Activated naive CD4-positive, alpha-beta T cell treated with anti-CD3 and anti-CD28 coated beads for 36 hours (primary cell): Measurements from ENCODE around the gene KCNN1. TPM values are rescaled to one million over a fixed set of nuclear protein-coding genes. Genes with fewer than 3 reads are reported as not detected.

ENCODE experiments used
- CTCF ChIA-PET: fragments of 350-600 bp; sonication (Branson Sonifier 250); formaldehyde crosslinking; loops from one replicate; lab custom pipeline; 2021; ENCODE audit warnings: antibody characterized with exemption; lab: Charles Lee
- DNase-seq: peaks from one replicate; pipeline ENCODE4 v3.0.0-alpha.2; 2020
- H3K27ac Mint-ChIP-seq: one replicate; pipeline ENCODE4 v1.8.0; 2021; ENCODE audit warnings: mild to moderate bottlenecking, mixed read lengths
- H3K27me3 Mint-ChIP-seq: one replicate; pipeline ENCODE4 v1.8.0; 2021; ENCODE audit warnings: low read depth, mixed read lengths
- H3K36me3 Mint-ChIP-seq: one replicate; pipeline ENCODE4 v1.8.0; 2021; ENCODE audit warnings: low read depth, mixed read lengths
- H3K4me1 Mint-ChIP-seq: one replicate; pipeline ENCODE4 v1.8.0; 2021; ENCODE audit warnings: low read depth, mixed read lengths
- H3K4me3 Mint-ChIP-seq: one replicate; pipeline ENCODE4 v1.8.0; 2021; ENCODE audit warnings: mild to moderate bottlenecking, moderate library complexity, mixed read lengths
- H3K9me3 Mint-ChIP-seq: one replicate; pipeline ENCODE4 v1.8.0; 2021; ENCODE audit warnings: mixed read lengths
- intact Hi-C: fragments of 100-400 bp; cut with micrococcal nuclease; formaldehyde crosslinking; loops from one replicate; pipeline ENCODE4 v1.15.1; 2023
- total RNA-seq, 2 experiments: library from RNA; stranded (reverse); gene quantifications; one replicate each; pipeline ENCODE4 v1.2.3, GENCODE V29; 2021

The KCNN1 gene
- total RNA-seq, 2 experiments from 2014 or later = 0.21 to 0.30 TPM

- Mint-ChIP-seq H3K27me3 (peaks cover 45% of the 10 kb centered on the region), H3K4me3 (peak overlapping the region; percentile 64), H3K36me3 (peaks cover 2% of the 10 kb centered on the region), H3K9me3 (no peaks in the 10 kb centered on the region), H3K4me1 (peaks cover 49% of the 10 kb centered on the region), H3K27ac (no peak overlapping the region)
- CTCF ChIA-PET = interaction anchor here (0.9 to 1.2 kb wide), 3 partner anchors 11 to 48 kb away, joined by 3 to 5 read pairs (median 5); no protein-coding TSS in a partner anchor
- peak; percentile 27 for DNase-seq
- intact Hi-C loops = loop anchor here (2.0 to 5.0 kb wide), 2 partner anchors 204 to 243 kb away; partner anchors contain the start of genes MPV17L2 and PIK3R2
These were observed 17.7 kb upstream of the KCNN1 start for GRCh38 chr19:17948931-17949930.

GRCh38 chr19:17949956-17950309, 17.0 kb upstream of the KCNN1 start:
- peaks cover 49% of the 10 kb centered on the region for H3K4me1 Mint-ChIP-seq

DNA sequence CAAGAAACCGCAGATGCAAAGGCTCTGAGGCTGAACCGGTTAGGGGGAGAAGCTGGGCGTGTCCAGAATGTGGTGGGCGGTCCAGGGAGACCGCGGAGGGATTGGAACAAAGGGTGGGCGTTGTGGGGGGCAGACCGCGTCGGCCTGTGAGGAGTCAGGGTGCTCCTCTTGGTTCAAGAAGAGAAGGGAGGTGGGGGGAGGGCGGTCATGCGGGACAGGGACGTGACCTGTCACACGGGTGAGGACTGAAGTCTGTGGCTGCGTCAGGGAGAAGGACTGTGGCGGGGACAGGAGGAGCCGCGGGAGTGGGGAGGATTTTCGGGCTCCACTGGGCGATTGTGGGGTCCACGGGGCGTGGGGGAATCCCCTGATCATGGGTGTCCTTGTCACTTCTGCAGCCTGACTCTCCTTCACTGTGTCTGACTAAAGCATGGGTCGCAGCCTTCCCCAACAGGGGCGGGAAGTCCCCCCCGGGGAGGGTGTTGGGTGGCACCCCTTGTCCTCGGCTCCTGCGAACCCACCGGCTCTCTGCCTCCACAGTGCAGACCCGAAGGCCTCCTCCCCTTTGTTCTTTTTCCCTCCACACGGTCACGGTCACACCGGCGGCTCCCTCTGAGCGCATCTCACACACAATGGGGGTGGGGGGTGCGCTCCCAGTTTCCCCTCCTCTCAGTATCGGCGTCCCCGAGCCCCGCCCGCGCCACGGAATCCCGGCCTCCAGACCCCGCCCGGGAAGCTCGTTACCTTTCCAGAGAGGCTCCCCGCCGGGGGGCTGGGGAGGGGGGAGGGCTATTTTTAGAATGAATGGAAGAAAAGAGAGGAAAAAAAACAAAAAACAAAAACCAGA, 16.4 kb upstream of the KCNN1 start:
- H3K27me3 Mint-ChIP-seq = peaks cover 45% of the 10 kb centered on the region
- peak overlapping the region; percentile 36 for H3K4me3 Mint-ChIP-seq
- no peak overlapping the region for H3K27ac Mint-ChIP-seq
- intact Hi-C loops = no loop called here
- CTCF ChIA-PET = interaction anchor here (0.9 to 1.2 kb wide), 2 partner anchors 12 to 47 kb away, joined by 3 to 5 read pairs; no protein-coding TSS in a partner anchor
- peak; percentile 64 for DNase-seq
- no peaks in the 10 kb centered on the region for H3K36me3 Mint-ChIP-seq
- no peaks in the 10 kb centered on the region for H3K9me3 Mint-ChIP-seq
- peaks cover 49% of the 10 kb centered on the region for H3K4me1 Mint-ChIP-seq

More at GRCh38 chr19:17949956-17950309, 17.0 kb upstream of the KCNN1 start:
- Mint-ChIP-seq H3K9me3 (no peaks in the 10 kb centered on the region), H3K4me3 (peak overlapping the region; percentile 36), H3K36me3 (no peaks in the 10 kb centered on the region), H3K27me3 (peaks cover 45% of the 10 kb centered on the region), H3K27ac (no peak overlapping the region)
- intact Hi-C loops = loop anchor here (2.0 to 5.0 kb wide), 2 partner anchors 203 to 242 kb away; partner anchors contain the start of genes MPV17L2 and PIK3R2
- no peak for DNase-seq
- CTCF ChIA-PET = interaction anchor here (0.9 kb wide), 1 partner anchor 12 kb away, joined by 3 read pairs; no protein-coding TSS in a partner anchor

GRCh38 chr19:17951157-17951989, 15.5 kb upstream of the KCNN1 start:
- no peak overlapping the region for H3K4me3 Mint-ChIP-seq
- no peak overlapping the region for H3K27ac Mint-ChIP-seq
- peaks cover 45% of the 10 kb centered on the region for H3K27me3 Mint-ChIP-seq
- no peaks in the 10 kb centered on the region for H3K9me3 Mint-ChIP-seq
- peaks cover 46% of the 10 kb centered on the region for H3K4me1 Mint-ChIP-seq
- CTCF ChIA-PET = interaction anchor here (1.2 kb wide), 1 partner anchor 46 kb away, joined by 5 read pairs; no protein-coding TSS in a partner anchor
- no peaks in the 10 kb centered on the region for H3K36me3 Mint-ChIP-seq
- DNase-seq = no peak
- intact Hi-C loops = no loop called here

DNA sequence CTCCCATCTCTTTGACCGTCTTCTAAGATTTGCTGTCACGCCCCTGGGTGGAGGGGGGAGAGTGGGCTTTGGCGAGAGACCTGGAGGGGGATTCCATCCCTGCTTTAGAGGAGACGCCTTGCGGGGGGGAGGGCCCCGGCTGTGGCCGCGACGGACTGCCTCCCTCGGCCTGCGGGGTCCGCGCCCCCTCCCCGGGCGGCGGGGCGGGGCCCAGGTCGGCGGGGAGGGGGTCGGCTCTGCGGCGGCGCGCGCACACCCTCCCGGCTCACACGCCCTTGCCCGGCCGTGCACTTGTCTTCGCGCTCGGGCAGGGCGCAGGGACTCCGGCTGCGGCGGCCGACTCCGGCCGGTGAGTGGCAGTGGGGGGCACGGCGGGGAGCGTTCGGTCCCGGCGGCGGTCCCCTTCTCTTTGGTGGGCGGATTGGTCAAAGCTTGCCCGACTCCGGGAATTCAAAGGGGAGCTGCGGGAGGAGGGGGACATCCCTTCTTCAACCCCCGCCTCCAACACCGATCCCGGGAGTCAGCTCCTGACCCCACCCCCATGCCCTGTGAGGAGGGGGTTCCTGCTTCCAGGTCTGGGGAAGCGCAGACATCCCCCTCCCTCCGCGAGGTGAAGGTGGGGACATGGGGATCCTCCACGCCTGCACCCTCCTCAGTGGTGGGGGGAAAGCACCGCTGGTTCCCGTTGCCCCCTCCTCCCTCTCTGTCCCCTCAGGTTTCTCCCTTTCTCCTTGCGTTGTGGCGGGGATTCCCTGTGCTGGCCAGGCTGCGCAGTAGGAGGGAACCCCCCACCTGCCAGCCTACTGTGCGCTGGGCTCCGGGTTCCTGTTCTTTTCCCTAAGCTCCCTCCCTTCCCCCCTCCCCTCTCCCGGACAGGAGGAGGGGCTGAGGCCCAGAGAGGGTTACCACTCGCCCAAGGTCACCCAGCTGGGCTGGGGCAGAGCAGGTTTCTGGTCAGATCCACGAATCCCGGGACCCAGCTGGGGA, 14.6 kb upstream of the KCNN1 start:
- CTCF ChIA-PET = interaction anchor here (1.7 kb wide), 1 partner anchor 45 kb away, joined by 8 read pairs; no protein-coding TSS in a partner anchor
- Mint-ChIP-seq H3K27me3 (peaks cover 46% of the 10 kb centered on the region), H3K4me1 (peaks cover 37% of the 10 kb centered on the region), H3K4me3 (no peak overlapping the region), H3K27ac (no peak overlapping the region), H3K9me3 (no peaks in the 10 kb centered on the region), H3K36me3 (no peaks in the 10 kb centered on the region)
- no peak for DNase-seq
- intact Hi-C loops = no loop called here

GRCh38 chr19:17953316-17953801, 13.5 kb upstream of the KCNN1 start:
- H3K4me1 Mint-ChIP-seq = peaks cover 34% of the 10 kb centered on the region
- no peak for DNase-seq
- no peaks in the 10 kb centered on the region for H3K9me3 Mint-ChIP-seq
- intact Hi-C loops = no loop called here
- CTCF ChIA-PET = interaction anchor here (1.2 to 1.7 kb wide), 2 partner anchors 44 to 326 kb away, joined by 3 to 8 read pairs; no protein-coding TSS in a partner anchor
- H3K27ac Mint-ChIP-seq = no peak overlapping the region
- H3K4me3 Mint-ChIP-seq = no peak overlapping the region
- peaks cover 49% of the 10 kb centered on the region for H3K27me3 Mint-ChIP-seq
- H3K36me3 Mint-ChIP-seq = no peaks in the 10 kb centered on the region

GRCh38 chr19:17953869-17954268, 13.0 kb upstream of the KCNN1 start:
- Mint-ChIP-seq H3K36me3 (no peaks in the 10 kb centered on the region), H3K27ac (no peak overlapping the region), H3K27me3 (peaks cover 47% of the 10 kb centered on the region), H3K4me1 (peaks cover 33% of the 10 kb centered on the region), H3K9me3 (no peaks in the 10 kb centered on the region), H3K4me3 (no peak overlapping the region)
- CTCF ChIA-PET = interaction anchor here (1.2 to 1.7 kb wide), 2 partner anchors 43 to 326 kb away, joined by 3 to 8 read pairs; no protein-coding TSS in a partner anchor
- intact Hi-C loops = no loop called here
- DNase-seq = no peak

DNA sequence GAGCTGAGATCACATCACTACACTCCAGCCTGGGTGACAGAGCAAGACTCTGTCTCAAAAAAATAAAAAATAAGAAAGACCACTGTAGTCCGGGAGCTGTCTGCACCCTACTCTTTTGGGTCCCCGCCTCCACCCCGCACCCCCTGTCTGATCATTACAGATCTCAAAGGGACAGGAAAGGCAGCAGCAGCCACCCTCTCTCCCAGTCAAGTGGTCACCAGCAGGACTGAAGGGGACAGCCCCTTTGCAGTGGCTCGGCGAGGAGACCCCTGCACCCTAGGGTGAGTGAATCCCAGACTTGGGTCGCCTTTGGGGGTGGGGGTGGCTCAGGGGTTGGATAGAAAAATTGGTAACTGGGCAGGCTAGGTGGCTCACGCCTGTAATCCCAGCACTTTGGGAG, 12.5 kb upstream of the KCNN1 start:
- intact Hi-C loops = no loop called here

DNA sequence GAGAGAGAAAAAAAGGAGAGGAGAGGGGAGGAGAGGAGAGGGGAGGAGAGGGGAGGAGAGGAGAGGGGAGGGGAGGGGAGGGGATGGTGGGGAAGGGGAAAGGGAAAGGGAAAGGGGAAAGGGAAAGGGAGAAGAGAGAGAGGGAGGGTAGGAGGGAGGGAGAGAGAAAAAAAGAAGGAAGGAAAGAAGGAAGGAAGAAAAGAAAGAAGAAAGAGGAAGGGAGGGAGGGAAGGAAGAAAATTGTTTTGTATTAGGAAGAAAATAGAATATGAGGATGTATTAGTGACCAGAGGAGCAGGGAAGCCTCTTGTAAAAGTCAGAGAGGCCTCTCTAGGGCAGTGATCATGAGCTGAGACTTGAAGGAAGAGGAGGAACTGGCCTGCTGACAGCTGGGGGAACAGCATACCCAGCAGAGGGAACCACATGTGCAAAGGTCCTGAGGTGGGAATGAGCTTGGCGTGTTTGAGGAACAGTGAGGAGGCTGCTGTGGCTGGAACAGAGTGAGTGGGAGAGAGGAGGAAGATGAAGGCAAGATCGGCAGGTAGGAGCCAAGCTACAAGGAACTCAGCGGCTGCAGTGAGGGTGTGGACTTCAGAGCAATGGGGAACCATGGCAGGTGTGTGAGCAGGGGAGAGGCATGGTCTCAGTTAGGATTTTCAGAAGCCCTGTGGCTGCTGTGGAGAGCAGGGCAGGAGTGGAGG, 9.6 kb upstream of the KCNN1 start:
- intact Hi-C loops = no loop called here
- DNase-seq = no peak
- peaks cover 21% of the 10 kb centered on the region for H3K27me3 Mint-ChIP-seq
- no peak overlapping the region for H3K27ac Mint-ChIP-seq
- CTCF ChIA-PET = interaction anchor here (0.8 to 1.5 kb wide), 2 partner anchors 19 to 37 kb away, joined by 3 to 7 read pairs; no protein-coding TSS in a partner anchor
- no peaks in the 10 kb centered on the region for H3K9me3 Mint-ChIP-seq
- no peak overlapping the region for H3K4me3 Mint-ChIP-seq
- H3K4me1 Mint-ChIP-seq = peaks cover 5% of the 10 kb centered on the region
- H3K36me3 Mint-ChIP-seq = no peaks in the 10 kb centered on the region

More for the DNA sequence above, 12.5 kb upstream of the KCNN1 start:
- CTCF ChIA-PET = interaction anchor here (1.2 kb wide), 1 partner anchor 325 kb away, joined by 3 read pairs; no protein-coding TSS in a partner anchor
- Mint-ChIP-seq H3K27ac (no peak overlapping the region), H3K9me3 (no peaks in the 10 kb centered on the region), H3K36me3 (no peaks in the 10 kb centered on the region), H3K27me3 (peaks cover 42% of the 10 kb centered on the region), H3K4me1 (peaks cover 27% of the 10 kb centered on the region), H3K4me3 (no peak overlapping the region)
- DNase-seq = no peak

DNA sequence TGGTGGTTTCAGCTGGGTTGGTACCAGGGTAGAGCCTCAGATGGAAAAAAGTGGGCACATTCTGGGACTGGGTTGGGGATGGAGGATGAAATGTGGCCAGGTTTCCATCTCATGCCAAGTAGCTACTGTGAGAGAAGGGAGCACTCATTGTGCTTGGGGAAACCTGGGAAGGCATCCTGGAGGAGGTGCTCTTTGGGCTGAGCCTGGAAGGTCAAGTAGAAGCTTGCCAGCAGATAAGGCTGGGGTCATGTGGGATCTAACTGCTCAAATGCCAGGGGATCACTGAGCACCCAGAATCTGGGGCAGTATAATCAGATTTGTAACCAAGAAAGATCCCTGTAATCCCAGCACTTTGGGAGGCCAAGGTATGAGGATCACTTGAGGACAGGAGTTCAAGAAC, 9.0 kb upstream of the KCNN1 start:
- CTCF ChIA-PET = interaction anchor here (0.8 to 1.5 kb wide), 4 partner anchors 12 to 39 kb away, joined by 3 to 7 read pairs (median 4); no protein-coding TSS in a partner anchor
- no peak for DNase-seq
- H3K4me3 Mint-ChIP-seq = no peak overlapping the region
- H3K27ac Mint-ChIP-seq = no peak overlapping the region
- intact Hi-C loops = no loop called here
- H3K27me3 Mint-ChIP-seq = peaks cover 16% of the 10 kb centered on the region
- H3K9me3 Mint-ChIP-seq = no peaks in the 10 kb centered on the region
- H3K4me1 Mint-ChIP-seq = peaks cover 1% of the 10 kb centered on the region
- no peaks in the 10 kb centered on the region for H3K36me3 Mint-ChIP-seq
